GOT3 (cell line): Measurements from ENCODE around the gene PTPRT.

ENCODE experiments used
- DNase-seq: peaks from one replicate; lab custom pipeline; 2025; ENCODE audit warnings: mixed read lengths; lab: John Stamatoyannopoulos, UW

PTPRT gene

DNA sequence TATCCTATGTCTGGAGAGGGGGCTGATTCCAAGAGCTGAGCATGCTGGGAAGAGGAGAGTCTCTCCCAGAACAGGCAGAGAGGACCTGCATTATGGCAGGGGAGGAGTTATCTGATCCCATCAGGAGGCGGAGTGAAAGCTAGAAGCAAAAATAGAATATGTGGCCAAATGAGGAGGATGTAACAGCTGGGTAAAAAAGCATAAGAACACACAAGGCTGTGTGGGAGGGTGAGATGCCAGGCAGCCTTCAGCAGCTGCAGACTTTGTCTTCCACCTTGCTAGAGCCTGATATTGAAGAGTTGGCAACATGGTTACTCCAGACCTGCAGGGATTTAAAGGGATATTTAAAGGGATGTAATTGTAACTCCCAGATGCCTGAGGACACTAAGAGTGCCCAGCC, 167.1 kb downstream of the PTPRT start:
- DNase-seq = no peak

DNA sequence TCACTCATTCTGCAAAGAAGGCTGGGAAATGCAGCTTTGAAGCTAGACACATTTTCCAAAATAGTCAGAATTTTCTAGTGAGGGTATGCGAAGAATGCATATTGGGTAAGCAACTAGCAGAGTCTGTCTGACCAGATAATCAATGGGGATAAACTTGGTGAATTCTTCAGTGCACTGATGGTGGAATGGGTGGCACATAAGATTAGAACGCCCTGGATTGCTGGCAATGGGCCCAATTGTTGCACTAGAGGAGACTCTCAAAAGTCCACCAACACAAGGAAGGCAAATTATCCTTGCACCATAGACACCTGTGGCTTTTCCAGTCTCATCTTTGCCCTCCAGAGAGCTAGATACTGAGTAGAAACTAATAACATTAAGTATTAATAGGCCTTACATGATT, 167.6 kb downstream of the PTPRT start:
- no peak for DNase-seq

DNA sequence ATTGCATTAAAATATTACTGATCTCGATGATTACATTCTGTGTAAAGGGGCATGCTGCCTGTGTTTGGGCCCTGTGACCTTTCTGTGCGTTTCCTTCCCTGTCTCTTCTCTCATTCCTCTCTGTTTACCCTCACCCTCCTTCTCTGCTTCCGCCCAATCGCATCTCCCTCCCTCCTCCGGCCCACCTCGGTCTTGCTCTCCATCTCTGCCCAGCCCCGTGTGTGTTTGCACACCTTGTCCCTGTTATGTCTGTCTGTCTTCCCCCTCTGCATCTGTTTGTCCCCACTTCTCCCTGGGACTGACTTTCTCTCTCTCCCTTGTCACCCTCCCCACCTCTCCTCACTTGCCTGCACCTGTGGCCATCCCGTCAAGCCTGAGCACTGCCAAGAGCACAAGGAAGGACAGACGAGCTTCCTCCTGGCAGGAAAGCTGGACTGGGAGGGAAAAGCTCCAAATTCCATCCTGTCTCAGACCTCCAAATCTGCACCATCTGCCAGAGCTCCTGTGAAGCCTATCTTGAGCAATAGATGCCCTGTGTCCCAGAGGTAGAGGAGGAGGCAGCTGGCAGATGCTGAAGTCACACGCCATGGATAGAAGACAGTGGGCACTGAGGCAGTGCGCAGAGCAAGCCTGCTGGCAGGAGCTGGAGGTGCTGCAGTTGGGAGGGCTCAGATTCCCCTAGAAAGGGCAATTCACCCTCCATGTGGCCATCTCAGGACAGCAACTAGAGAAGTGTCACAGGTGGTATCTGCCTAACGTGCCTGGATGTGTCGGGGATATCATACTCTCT, 172.3 kb downstream of the PTPRT start:
- DNase-seq = no peak

DNA sequence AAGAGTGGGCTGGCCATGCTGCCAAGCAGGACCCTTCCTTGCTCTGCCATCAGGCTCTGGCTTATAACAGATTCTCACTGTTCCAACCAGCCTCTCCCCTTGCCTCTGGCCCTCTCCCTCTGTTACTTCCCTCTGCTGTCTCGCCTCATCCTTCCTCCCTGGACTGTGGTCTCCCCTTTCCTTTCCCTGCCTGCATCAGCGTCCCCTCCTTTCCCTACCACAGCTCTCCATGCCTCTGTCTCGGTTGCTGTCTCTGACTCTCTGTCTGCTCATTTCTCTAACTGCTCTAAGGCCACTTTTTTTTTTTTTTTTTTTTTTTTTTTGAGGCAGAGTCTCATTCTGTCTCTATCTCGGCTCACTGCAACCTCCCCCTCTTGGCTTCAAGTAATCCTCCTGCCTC, 173.4 kb downstream of the PTPRT start:
- no peak for DNase-seq

DNA sequence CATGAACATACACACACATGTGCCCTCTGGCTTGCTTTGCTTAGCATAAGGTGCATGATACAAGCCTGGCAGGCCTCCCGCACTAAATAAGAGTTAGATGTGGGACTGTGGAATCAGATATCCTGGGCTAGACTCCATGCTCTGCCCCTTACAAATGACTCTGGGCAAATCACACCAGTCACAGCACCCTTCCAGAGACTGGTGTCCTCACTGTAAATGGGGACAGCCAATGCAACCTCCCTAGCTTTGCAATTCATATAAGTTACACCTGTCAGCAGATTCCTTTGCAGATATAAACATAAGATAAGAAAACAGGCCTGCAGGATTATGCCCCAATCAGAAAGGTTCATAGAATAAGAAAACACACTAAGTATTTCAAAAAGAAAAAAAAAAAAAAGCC, 174.1 kb downstream of the PTPRT start:
- DNase-seq = no peak

DNA sequence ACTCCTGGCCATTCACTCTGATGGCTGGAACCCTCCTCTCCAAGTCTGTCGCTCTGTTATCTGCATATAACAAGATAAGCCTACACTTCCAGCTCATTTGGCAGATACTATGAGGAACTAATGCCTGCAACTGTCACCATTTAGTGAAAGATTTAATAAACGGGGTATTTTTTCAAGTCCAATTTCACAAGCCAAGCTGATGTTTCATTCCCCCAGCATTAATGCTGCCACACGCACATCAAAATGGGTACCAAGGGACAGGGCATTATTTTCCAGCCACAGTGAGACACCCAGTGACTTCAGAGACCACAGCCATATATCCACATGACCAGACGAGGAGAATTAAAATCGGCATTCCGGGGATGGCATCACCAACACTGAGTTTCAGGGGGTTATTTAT, 175.5 kb downstream of the PTPRT start:
- no peak for DNase-seq

DNA sequence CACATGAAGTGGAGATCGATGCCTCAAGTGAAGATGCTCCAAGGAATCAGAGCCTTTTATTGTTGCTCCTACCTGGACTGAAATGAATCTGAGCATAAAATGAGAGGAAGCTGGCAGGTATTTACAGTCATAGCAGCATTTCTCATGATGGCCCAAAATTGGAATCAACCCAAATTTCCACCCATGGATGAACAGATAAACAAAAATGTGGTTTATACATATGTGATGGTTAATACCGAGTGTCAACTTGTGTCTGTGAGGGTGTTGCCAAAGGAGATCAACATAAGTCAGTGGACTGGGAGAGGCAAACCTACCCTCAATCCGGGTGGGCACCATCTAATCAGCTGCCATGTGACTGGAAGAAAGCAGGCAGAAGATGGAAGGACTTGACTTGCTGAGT, 178.2 kb downstream of the PTPRT start:
- no peak for DNase-seq

DNA sequence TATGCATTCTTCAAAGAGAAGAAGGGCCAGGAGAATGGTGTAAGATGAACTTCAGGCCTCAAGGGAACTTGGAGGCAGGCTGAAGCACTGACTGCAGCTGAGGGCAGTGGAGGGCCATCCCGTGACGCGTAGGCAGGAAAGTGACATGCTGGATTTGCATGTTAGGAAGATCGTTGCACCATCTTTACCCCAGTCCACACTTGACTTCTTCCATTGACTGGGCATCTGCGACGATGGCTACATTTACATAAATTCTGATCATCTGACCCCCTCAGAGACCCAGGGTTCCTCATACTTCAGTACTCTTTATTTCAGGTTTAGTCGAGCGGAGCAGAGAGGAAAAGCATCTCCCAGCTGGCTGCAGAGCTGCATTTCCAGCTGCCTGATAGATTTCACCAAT, 180.2 kb downstream of the PTPRT start:
- DNase-seq = no peak

DNA sequence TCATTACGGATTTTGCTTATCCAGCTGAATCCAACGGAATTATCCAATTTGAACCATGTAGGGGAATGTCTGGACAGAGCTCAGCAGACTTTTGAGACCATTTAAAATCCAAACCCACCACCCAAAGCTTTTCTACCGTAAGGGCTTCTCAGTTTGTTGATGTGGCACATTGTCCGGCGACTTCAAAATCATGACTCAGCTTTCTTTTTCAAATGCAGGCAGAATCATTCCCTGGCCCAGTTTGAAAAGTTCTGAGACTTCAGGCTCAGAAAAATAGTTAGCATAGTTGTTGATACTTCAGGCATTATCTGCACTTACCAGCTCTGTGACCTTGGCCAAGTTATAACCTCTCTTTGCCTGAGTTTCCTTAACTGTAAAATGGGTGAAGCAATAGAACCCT, 182.2 kb downstream of the PTPRT start:
- no peak for DNase-seq

DNA sequence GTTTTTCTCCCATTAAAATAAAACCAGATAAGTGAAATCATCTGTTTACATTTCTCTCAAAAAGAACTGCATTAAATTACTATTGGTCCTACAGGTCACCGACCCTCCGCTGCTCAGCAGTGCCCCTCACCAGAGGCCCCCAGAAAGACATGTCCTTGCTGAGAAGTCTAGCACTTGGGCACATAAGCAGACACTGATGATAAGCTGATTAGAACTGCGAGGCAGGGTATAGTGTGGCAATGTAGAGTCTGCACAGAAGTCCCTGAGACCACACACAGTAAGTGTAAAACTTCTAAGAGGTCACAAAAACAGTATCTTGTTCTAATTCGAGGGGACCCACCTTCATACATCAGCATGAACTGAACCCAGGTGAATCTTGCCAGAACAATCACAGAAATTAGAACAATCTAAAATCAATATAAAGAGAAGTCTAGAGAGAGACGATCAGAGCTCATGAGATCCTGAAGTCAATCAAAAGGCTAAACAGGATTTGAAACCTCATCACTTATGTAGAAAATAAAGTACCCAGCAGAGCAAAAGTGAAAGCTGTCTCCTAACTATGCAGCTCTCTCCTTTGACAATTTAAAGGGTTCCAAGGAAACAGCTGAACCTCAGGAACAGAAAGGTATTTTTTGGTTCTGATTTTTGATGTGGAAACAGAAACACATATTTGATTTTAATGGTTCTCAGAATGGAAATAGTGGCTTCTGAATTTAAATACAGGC, 182.9 kb downstream of the PTPRT start:
- DNase-seq = no peak

DNA sequence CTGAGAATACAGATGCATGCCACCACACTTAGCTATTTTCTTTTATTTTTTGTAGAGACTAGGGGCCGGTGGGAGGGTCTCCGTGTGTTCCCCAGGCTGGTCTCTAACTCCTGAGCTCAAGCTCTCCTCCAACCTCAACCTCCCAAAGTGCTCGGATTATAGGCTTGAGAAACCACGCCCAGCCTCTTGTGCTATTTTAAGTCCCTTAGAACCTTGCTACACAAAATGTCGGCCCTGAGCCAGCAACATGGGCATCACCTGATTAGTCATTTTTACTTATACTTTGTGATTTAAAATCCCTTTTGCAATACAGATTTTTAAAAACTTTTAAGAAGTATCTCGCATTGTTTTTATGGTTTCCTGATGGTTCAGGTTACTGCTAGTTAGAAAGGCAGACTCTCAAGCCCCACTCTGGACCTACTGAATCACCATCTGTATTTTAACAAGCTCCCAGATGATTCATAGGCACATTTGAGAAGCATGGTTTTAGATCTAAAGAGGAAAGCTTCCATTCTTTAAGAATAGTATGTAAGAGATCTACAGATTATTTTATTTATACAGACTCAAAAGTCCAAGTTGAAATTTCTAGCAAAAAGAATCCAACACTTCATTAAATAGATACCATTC, 186.3 kb downstream of the PTPRT start:
- DNase-seq = no peak

DNA sequence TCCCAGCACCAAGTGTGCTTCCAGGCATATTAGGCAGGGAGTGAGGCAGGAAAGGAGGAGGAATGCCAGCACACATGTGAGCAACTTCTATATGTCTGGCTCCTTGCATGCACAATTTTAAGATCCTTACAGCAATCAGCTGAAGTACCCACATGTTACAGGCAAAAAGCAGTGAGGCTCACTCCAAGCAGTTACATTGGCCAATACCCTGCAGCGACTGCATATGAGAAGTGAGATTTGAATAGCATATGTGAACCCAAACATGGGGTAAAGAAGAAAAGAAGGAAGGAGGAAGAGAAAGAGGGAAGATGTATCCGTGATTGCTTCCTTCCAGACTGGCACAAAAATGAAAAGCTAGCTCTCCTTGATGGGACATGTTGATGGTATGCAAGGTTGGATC, 193.6 kb downstream of the PTPRT start:
- no peak for DNase-seq

DNA sequence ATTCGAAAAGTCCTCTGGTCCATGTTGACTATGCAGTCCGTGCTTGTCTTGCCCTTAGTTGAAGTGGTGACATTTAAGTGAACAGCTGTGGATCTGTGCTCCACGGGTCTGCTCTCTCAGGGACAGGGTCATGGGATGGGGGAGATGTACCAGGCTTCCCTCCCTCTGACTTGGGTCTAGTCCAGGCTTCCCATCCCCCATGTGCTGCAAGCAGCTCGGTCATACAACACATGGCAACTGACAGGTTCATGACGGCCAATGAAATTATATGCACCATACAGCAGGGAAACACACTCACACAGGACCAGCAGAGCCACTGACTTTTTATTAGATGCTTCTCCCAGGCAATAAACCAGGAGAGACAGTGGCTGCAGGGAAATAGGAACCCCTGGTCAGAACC, 201.4 kb downstream of the PTPRT start:
- no peak for DNase-seq

DNA sequence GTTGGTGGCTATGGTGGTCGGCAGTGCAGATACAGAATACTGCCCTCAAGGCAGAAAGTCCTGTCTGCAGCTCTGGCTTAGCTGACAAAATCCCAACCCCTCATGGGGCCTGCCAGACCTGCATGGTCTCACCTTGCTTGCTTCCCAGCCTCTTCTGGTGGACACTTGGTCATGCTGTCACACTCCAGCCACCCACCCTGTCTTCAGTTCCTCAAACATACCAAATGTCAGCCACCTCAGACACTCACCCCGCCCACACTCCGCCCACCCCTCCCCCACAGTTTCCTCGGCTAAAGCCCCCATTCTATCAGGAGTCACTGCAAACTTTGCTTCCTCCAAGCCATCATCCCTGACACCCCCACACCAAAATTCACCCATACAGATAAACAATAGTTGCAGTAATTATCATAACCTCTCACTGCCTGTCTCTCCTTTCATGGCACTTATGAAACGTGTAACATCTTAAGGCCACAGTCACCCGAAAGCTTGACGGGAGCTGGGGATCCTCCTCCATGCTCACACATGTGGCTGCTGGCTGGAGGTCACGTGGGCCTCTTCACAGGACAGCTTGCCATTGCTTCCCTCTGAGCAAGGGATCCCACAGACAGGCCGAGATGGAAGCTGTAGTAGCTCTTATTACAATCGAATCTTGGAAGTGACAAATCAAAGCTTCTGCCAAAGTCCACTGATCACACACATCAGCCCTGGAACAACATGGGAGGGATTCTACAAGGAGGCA, 202.2 kb downstream of the PTPRT start:
- DNase-seq = no peak

DNA sequence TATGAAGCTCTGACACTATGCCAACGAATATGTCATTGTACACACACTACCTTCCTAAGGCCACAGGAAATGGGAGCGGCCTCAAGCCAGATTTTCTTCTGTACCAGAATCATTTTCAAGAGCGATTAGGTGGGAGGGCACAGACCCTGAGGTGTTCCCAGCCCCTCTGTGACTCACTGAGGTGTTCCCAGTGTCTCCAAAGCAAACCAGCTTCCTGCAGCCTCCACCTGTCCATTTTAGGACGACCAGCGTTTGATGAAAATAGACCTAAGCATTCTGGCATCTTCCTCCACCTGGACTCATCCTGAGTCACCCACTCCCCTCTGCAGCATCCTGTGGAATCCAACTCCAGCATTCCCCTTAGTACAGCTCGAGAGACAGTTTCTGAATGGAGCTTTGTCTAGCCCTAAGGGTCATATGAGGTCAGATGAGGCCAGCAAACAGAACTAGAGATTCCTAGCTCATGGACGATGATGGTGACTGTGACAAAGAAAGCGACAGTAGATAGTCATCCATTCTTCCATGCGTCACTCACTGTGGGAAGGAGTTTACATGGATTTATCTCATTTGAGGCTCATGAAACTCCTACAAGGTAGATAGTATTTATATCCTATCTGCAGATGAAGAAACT, 203.4 kb downstream of the PTPRT start:
- no peak for DNase-seq

DNA sequence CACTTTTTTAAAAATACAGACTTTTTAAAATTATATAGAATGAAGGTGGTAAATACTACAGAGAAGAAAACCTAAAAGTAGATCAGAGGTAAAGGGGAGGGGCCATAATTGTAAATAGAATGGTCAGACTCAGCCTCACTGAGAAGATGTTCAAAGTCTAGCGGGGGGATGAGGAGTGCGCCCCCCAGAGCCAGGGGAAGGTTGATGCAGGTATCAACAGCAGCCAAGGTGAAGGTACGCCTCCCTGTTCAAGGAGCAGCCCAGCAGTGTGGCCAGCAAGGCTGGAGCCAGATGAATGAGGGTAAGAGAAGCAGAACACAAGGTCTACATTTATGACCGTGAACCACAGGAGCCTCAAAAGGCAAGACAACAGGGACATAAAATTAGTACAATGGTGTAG, 204.1 kb downstream of the PTPRT start:
- DNase-seq = no peak

DNA sequence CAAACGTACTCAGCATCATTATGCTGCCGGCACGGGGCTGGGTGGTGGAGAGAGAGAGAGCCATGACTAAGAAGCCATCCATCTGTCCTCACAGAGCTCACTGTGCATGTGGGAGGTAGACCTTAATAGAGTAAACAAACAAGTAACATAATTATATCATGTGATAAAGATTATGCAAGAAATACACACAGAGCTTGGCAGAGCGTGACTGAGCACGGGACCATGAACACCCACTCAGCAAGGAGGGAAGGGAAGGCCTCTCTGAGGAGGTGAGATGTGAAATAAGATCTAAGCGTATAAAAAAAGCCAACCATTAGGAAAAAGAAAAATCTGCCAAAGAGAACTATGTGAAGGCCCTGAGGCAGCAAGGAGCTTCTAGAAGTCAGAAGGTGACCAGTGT, 207.5 kb downstream of the PTPRT start:
- no peak for DNase-seq

DNA sequence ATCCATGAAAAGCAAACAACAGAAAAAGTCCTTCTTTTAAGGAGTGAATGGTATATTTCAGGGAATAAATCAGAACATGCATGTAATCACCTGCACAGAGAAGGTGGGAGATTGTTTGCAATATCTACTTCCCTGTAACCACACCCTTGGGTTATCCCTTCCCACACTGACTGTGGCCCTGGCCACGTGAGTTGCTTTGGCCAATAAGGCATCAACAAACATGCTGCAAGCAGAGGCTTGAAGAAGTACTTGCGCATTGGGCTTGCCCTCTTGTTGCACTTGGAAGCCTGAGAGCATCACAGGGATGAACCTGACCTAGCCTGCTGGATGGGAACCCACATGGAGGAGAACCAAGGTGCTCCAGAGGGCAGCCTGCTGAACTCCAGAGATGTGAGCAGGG, 208.5 kb downstream of the PTPRT start:
- no peak for DNase-seq

DNA sequence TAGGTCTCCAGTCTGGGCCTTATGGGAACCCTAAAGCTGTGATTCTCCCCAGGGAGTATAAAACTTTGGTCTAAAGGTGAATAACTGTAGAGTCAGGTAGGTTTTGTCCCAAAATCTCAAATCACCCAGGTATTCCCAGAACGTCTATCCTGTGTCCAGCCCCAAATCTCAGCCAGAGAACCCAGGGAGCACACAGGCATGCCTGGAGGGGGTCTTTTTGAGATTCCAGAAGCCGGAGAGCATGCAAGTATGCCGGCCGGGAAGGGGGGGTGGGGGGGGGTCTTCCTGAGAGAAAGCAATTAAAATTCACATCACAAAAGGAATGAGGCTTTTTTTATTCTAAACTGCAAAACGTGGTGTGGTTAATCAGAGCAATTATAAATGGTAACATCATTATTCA, 210.0 kb downstream of the PTPRT start:
- DNase-seq = no peak

DNA sequence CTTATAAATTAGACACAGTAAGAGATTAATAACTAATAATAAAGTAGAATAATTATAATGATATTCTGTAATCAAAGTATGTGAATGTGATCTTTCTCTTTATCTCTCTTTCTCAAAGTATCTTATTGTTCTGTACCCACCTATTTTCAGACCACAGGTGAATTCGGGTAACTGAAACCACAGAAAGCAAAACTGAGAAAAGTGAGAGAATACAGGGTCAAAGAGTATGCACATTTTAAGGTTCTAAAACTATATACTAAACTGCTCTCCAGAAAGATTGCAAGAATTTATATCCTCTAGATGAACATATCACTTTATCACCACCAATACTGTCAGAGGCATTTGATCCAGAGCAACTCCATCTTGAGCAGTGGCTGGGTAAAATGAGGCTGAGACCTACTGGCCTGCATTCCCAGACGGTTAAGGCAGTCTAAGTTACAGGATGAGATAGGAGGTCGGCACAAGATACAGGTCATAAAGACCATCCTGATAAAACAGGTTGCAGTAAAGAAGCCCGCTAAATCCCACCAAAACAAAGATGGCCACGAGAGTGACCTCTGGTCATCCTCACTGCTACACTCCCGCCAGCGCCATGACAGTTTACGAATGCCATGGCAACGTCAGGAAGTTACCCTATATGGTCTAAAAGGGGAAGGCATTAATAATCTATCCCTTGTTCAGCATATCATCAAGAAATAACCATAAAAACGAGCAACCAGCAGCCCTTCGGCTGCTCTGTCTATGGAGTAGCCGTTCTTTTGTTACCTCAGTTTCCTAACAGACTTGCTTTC, 211.3 kb downstream of the PTPRT start:
- DNase-seq = no peak

DNA sequence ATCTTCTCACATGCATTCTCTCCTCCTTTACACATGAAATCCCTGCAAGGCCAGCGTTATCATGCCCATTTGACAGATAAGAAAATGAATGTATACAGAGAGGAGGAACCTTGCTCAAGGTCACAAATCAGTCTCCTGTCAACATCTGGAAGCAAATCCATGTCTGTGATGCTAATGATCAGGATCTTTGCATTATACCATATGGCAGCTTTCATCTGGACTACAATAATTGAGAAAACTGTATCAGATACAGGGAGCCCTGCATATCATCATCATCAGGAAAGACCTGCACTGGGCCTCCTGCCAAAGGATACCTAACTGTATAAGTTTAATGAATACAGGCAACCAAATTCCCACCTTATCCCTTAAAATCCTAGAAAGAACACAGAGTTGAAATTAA, 213.7 kb downstream of the PTPRT start:
- DNase-seq = no peak
